HG03520 (cell line): Measurements from ENCODE around the gene MBD4.
A peak's percentile ranks its signal among the peaks of the same experiment; 100 is the strongest.
"Not testable (repeated sequence)": the region's sequence is repeated elsewhere in the genome, so short reads cannot be mapped to it uniquely, and the experiment has no call there.

Source experiments
- ATAC-seq: cut with Tn5 transposase; IDR thresholded peaks from one replicate; pipeline ENCODE4 v1.9.1; 2021; ENCODE audit warnings: mild to moderate bottlenecking, moderate library complexity; ENCODE audit not compliant: unreplicated experiment

The MBD4 gene

GRCh38 chr3:129385507-129385906, 54.2 kb downstream of the MBD4 start:
- not testable (repeated sequence) for ATAC-seq

- ATAC-seq = no peak
Measured at GRCh38 chr3:129384594-129385323, 55.0 kb downstream of the MBD4 start.

GRCh38 chr3:129384103-129384502, 55.6 kb downstream of the MBD4 start:
- ATAC-seq = not testable (repeated sequence)

- ATAC-seq = peak; percentile 60
Measured at GRCh38 chr3:129383292-129383860, 56.4 kb downstream of the MBD4 start.

GRCh38 chr3:129382366-129382765, 57.4 kb downstream of the MBD4 start:
- no peak for ATAC-seq
